Measurements from ENCODE around the gene MPC2.
"Not testable (repeated sequence)": the region's sequence is repeated elsewhere in the genome, so short reads cannot be mapped to it uniquely, and the experiment has no call there.

Gene MPC2

GRCh38 chr1:167904652-167905130 is 32.2 kb downstream of the MPC2 start:
- no peak for DNase-seq

GRCh38 chr1:167900907-167901306 is 36.0 kb downstream of the MPC2 start:
- DNase-seq, result no peak

- peak; percentile 62 to 77 for DNase-seq
These were observed 37.6 kb downstream of the MPC2 start for GRCh38 chr1:167899253-167899681.

GRCh38 chr1:167898578-167899222 is 38.2 kb downstream of the MPC2 start:
- no peak for DNase-seq

- no peak for DNase-seq
These were observed 43.1 kb downstream of the MPC2 start for GRCh38 chr1:167893798-167894197.

- no peak for DNase-seq
These were observed 46.5 kb downstream of the MPC2 start for GRCh38 chr1:167890400-167890799.

GRCh38 chr1:167887187-167887586 is 49.7 kb downstream of the MPC2 start:
- DNase-seq, result not testable (repeated sequence)

- no peak for DNase-seq
These were observed 54.5 kb downstream of the MPC2 start for GRCh38 chr1:167882376-167882775.

GRCh38 chr1:167881786-167882185 is 55.1 kb downstream of the MPC2 start:
- DNase-seq, result no peak

- no peak for DNase-seq
These were observed 55.8 kb downstream of the MPC2 start for GRCh38 chr1:167881069-167881468.

- DNase-seq, result no peak
These were observed 56.3 kb downstream of the MPC2 start for GRCh38 chr1:167880580-167881021.

GRCh38 chr1:167879508-167879907 is 57.4 kb downstream of the MPC2 start:
- DNase-seq, result no peak

GRCh38 chr1:167878372-167879160 is 58.3 kb downstream of the MPC2 start:
- DNase-seq, result no peak

GRCh38 chr1:167876597-167877175 is 60.2 kb downstream of the MPC2 start:
- no peak for DNase-seq

GRCh38 chr1:167871331-167871730 is 65.5 kb downstream of the MPC2 start:
- no peak for DNase-seq

GRCh38 chr1:167869157-167870001 is 67.5 kb downstream of the MPC2 start:
- not testable (repeated sequence) for DNase-seq

GRCh38 chr1:167866739-167867414 is 70.0 kb downstream of the MPC2 start:
- not testable (repeated sequence) for DNase-seq

Data from NCI-H446 (cell line).